NCI-H1105 treated with DMSO at 0.1 percent for 48 hours (cell line): ENCODE data around the gene TSHZ2.

Source experiments
- DNase-seq: peaks from one replicate; lab custom pipeline; 2025; lab: John Stamatoyannopoulos, UW

TSHZ2 gene

GRCh38 chr20:53247468-53248103, 275.4 kb downstream of the TSHZ2 start:
- DNase-seq: no peak

DNA sequence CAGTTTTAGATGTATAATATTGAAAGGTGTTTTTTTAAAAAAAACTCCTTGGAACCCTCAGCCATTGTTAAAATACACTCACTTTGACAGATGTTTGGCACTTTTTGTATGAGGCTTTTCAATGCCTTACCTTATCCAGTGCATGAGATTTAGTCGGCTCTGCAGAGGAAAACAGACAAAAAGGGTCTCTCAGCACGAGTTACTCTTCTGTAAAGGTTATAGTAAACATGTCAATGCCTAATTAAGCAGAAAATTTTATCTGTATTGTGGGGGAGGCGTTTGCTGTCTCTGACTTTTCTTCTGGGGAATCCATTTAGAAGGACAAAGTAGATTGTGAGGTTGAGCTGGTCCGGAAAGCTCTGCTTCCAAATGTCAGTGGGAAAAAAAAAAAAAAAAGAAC, 278.3 kb downstream of the TSHZ2 start:
- DNase-seq: no peak

DNA sequence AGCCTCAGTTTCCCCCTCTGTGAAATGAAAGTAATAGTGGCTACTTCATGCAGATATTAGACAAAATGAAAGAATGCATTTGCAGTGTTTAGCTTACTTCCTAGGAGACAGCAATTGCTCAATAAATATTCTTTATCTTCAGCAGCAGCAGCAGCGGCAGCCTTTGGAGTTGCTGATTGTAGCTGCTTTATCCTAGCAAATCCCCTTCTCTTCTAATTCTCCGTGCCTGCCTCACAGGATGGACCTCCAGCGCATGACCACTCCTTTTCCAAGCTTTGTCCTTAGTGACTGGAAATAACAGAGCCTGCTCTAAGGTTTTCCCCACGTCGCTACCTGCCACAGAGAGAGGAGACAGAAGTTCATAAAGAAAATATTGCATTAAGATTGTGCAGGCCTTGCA, 279.8 kb downstream of the TSHZ2 start:
- no peak for DNase-seq

DNA sequence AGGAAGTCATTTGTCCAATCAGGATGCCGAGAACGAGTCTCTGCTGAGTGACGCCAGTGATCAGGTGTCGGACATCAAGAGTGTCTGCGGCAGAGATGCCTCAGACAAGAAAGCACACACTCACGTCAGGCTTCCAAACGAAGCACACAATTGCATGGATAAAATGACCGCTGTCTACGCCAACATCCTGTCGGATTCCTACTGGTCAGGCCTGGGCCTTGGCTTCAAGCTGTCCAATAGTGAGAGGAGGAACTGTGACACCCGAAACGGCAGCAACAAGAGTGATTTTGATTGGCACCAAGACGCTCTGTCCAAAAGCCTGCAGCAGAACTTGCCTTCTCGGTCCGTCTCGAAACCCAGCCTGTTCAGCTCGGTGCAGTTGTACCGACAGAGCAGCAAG, 281.5 kb downstream of the TSHZ2 start:
- no peak for DNase-seq

- no peak for DNase-seq
Observed at GRCh38 chr20:53255102-53255710, 283.0 kb downstream of the TSHZ2 start.

GRCh38 chr20:53258741-53259140, 286.6 kb downstream of the TSHZ2 start:
- no peak for DNase-seq

GRCh38 chr20:53260168-53260567, 288.0 kb downstream of the TSHZ2 start:
- DNase-seq: no peak

GRCh38 chr20:53260591-53260990, 288.4 kb downstream of the TSHZ2 start:
- no peak for DNase-seq

DNA sequence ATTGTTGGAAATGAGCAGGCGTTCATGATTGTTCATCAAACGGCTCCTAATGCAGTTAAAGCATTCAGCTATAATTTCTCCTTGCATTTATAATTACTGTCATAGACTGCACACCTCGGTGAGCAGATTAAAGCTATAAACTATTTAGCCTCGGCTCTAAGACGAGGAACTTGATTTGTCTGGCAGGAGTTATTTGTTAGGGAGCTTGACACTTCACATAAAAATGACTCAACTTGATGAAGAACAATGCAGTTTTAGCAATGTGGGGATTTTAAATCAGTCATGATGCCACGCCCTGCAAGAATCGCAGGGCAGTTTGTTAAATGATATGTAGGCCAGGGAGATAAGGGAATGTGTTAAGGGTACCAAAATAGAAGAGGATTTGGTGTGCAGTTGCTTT, 290.2 kb downstream of the TSHZ2 start:
- DNase-seq: peak; percentile 2

GRCh38 chr20:53263554-53264438, 291.6 kb downstream of the TSHZ2 start:
- DNase-seq: no peak

GRCh38 chr20:53264604-53265003, 292.4 kb downstream of the TSHZ2 start:
- no peak for DNase-seq

- DNase-seq: no peak
Observed at GRCh38 chr20:53265304-53265875, 293.2 kb downstream of the TSHZ2 start.

GRCh38 chr20:53269380-53269779, 297.2 kb downstream of the TSHZ2 start:
- DNase-seq: no peak

DNA sequence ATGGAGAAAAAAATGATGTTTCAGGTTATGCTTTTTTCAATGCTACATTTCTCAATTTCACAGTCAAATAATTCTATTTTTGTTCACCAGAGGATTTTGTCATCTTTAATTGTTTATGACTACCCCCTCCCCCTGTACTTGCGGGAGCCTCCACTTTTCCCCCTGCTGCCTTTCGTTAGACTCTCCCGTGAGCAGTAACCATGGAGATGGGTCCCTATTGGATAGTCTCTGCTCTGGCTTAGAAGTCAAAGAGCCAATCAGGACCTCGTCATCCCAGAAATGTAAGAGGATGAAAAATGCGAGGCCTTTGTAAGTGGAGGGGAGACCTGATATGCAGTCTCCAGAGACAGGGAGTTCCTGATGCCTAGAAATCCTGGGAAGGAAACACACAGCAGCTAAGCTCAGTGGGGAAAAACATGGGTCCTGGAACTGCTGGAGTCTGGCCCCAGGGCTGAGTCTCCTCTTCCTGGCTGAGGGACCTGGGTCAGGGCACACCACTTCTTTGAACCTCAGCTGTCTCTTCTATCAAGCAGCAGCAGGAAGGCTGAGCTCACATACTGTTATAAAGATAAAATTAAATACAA, 298.7 kb downstream of the TSHZ2 start:
- DNase-seq: no peak

GRCh38 chr20:53274365-53274764, 302.2 kb downstream of the TSHZ2 start:
- DNase-seq: no peak

DNA sequence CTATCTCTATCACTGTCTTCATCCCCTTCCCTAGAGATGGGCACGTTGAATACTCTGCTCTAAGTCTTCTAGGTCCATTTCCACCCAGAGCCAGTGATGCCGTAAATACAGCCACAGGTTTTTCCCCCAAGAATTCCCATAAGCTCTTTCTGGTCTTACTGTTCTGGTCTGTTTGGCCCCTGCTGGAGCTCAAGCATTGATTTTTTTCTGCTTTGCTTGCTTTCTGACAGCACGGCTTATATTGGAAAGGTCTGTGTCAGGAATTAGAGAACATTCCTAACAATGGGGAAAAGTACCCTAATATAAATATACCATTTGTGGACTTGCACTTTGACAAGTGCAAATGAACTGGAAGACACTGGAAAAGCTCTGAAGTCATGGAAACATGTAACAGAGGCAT, 302.6 kb downstream of the TSHZ2 start:
- no peak for DNase-seq

DNA sequence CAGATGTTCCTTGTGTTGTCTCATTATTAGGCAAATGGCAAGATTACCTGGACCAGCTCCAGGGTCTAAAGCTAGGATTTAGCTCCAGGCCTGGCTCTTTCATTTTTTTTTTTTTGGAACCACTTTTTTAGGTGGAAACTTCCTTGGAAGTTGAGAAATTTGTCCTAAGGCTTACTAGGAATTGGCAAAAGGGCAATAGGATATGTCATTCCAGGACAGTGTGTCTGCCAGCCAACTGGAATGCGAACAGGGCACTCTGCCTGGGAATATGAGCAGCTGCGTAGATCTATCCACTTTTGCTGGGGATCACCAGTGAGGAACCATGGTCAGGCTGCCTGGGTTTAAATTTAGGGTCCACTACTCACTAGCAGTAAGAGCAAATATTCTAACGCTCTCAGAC, 304.0 kb downstream of the TSHZ2 start:
- no peak for DNase-seq

GRCh38 chr20:53278555-53278954, 306.4 kb downstream of the TSHZ2 start:
- no peak for DNase-seq

DNA sequence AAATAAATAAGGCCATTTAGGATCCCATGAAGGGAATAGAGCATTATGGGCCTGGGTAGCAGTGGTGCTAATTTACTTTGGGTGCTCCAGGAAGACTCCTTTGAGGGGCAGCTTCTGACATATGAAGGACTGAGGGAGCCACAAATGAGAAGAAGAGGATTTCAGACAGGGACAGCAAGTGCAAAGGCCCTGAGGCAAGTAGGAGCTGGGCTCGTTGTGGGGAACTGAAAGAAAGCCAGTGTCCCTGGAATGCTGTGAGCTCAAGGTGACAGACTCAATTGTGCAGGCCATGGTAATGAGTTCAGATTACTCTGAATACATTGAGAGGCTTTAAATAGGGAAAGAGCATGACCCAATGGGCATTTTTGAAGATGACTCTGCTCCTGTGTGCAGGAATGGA, 307.6 kb downstream of the TSHZ2 start:
- no peak for DNase-seq

- no peak for DNase-seq
Observed at GRCh38 chr20:53281557-53282117, 309.5 kb downstream of the TSHZ2 start.

GRCh38 chr20:53282217-53282955, 310.2 kb downstream of the TSHZ2 start:
- no peak for DNase-seq
